Panc1 (cell line): ENCODE results near the gene TMEM108.

Source experiments
- CTCF ChIP-seq: fragments of 450-650 bp; IDR thresholded peaks from 2 replicates; pipeline ENCODE4 v1.5.1; 2017; ENCODE audit warnings: mild to moderate bottlenecking
- POLR2AphosphoS5 ChIP-seq: IDR thresholded peaks from 2 replicates; pipeline ENCODE4 v1.6.1; 2012; ENCODE audit warnings: mild to moderate bottlenecking, low read depth, low read length, moderate library complexity
- REST ChIP-seq, 2 experiments: IDR thresholded peaks; 2 replicates each; pipeline ENCODE4 v1.6.1; 2011 to 2012; ENCODE audit warnings: low read depth in 2 of 2, control low read depth in 1 of 2, low read length in 1 of 2, mild to moderate bottlenecking in 1 of 2, moderate library complexity in 1 of 2; ENCODE audit not compliant: insufficient read depth in 1 of 2

- TF ChIP-seq POLR2AphosphoS5 = no peak
- TF ChIP-seq CTCF = no peak
- no peak for TF ChIP-seq REST (IDR thresholded peaks at IDR 0.05; ENCODE audit: insufficient read depth in 1 of 2, low read depth in 2 of 2, low read length in 1 of 2)
These were observed 55.2 kb downstream of the TMEM108 start for GRCh38 chr3:133093366-133093765.
